Keratinocyte (primary cell): ENCODE data around the gene GDPD5. TPM values are rescaled to one million over a fixed set of nuclear protein-coding genes. Genes with fewer than 3 reads are reported as not detected.

Experiments
- DNase-seq: peaks from one replicate; pipeline ENCODE4 v3.0.0-alpha.2; 2011; ENCODE audit warnings: low read depth, missing footprints, low spot score
- FAIRE-seq: peaks from 2 replicates; lab custom pipeline; 2011; peaks lifted over from hg19 to GRCh38; lab: Jason Lieb, UNC
- H2AFZ ChIP-seq: 2 replicates; pipeline ENCODE4 v1.6.0; 2012; ENCODE audit warnings: low read length, control low read depth, inconsistent platforms; ENCODE audit not compliant: control insufficient read depth
- H3K27ac ChIP-seq: 2 replicates; pipeline ENCODE4 v1.5.1; 2011; ENCODE audit warnings: low read length; ENCODE audit not compliant: control insufficient read depth, insufficient read depth
- H3K27me3 ChIP-seq: 3 replicates; pipeline ENCODE4 v1.6.0; 2011; ENCODE audit warnings: low read length; ENCODE audit not compliant: control insufficient read depth, insufficient read depth; ENCODE audit errors: extremely low read depth
- H3K36me3 ChIP-seq, 2 experiments: 2 replicates in 1 of 2; 3 replicates in 1 of 2; pipeline ENCODE4 v1.5.1; 2011; ENCODE audit warnings: low read length in 2 of 2, mild to moderate bottlenecking in 1 of 2; ENCODE audit not compliant: control insufficient read depth in 2 of 2, insufficient read depth in 2 of 2; ENCODE audit errors: extremely low read depth in 1 of 2
- H3K4me1 ChIP-seq: 3 replicates; pipeline ENCODE4 v1.5.1; 2011; ENCODE audit warnings: low read length; ENCODE audit not compliant: control insufficient read depth, insufficient read depth; ENCODE audit errors: extremely low read depth
- H3K4me2 ChIP-seq: 3 replicates; pipeline ENCODE4 v1.6.0; 2011; ENCODE audit warnings: low read depth, low read length; ENCODE audit not compliant: control insufficient read depth, insufficient read depth; ENCODE audit errors: extremely low read depth
- H3K4me3 ChIP-seq, 3 experiments: fragments of 200-600 bp in 1 of 3; sonication (generic) in 1 of 3; 2 replicates in 2 of 3; 3 replicates in 1 of 3; pipeline ENCODE4 v1.5.1; 2011 to 2016; ENCODE audit warnings: low read length in 3 of 3, mild to moderate bottlenecking in 3 of 3, control low read depth in 2 of 3, inconsistent platforms in 1 of 3, low read depth in 1 of 3, mixed read lengths in 1 of 3, mixed run types in 1 of 3, moderate library complexity in 1 of 3; ENCODE audit not compliant: control insufficient read depth in 2 of 3, insufficient read depth in 2 of 3; ENCODE audit errors: extremely low read depth in 1 of 3
- H3K79me2 ChIP-seq: 2 replicates; pipeline ENCODE4 v1.6.0; 2012; ENCODE audit warnings: low read length; ENCODE audit not compliant: control insufficient read depth, insufficient read depth
- H3K9ac ChIP-seq: 3 replicates; pipeline ENCODE4 v1.6.0; 2011; ENCODE audit warnings: low read length; ENCODE audit not compliant: control insufficient read depth, insufficient read depth; ENCODE audit errors: extremely low read depth
- H3K9me1 ChIP-seq: 3 replicates; pipeline ENCODE4 v1.6.0; 2011; ENCODE audit warnings: low read length; ENCODE audit not compliant: control insufficient read depth, insufficient read depth; ENCODE audit errors: extremely low read depth
- H3K9me3 ChIP-seq: 2 replicates; pipeline ENCODE4 v1.5.1; 2012; ENCODE audit warnings: low read depth, low read length; ENCODE audit not compliant: control insufficient read depth
- H4K20me1 ChIP-seq: 3 replicates; pipeline ENCODE4 v1.6.0; 2011; ENCODE audit warnings: low read length; ENCODE audit not compliant: control insufficient read depth, insufficient read depth; ENCODE audit errors: extremely low read depth
- CTCF ChIP-seq, 3 experiments: IDR thresholded peaks in 1 of 3; conservative IDR thresholded peaks in 1 of 3; optimal IDR thresholded peaks in 1 of 3; 2 replicates in 2 of 3; 3 replicates in 1 of 3; pipeline versions ENCODE3 to v1.5.1; 2011; ENCODE audit warnings: low read length in 3 of 3, mild to moderate bottlenecking in 3 of 3, moderate library complexity in 2 of 3, control low read depth in 1 of 3, inconsistent platforms in 1 of 3; ENCODE audit not compliant: insufficient read depth in 2 of 3; ENCODE audit errors: extremely low read depth in 1 of 3
- EZH2 ChIP-seq: IDR thresholded peaks from one replicate; pipeline ENCODE4 v1.6.1; 2012; ENCODE audit warnings: inconsistent platforms, mild to moderate bottlenecking, low read length, moderate library complexity
- dilution Hi-C: fragments of 300-500 bp; cut with MboI; formaldehyde crosslinking; loops from one replicate; pipeline ENCODE4 v1.7.0; 2020; ENCODE audit warnings: low sequenced_read_pairs; ENCODE audit not compliant: extremely low pct_ligation_motif_present
- polyA plus RNA-seq, 5 experiments: library from polyadenylated mRNA; depleted of rRNA in 3 of 5; stranded (reverse) in 3 of 5; stranded (forward) in 1 of 5; unstranded in 1 of 5; fragments of >200 nt; gene quantifications; 1 replicate in 1 of 5; 2 replicates in 3 of 5; 3 replicates in 1 of 5; pipeline versions ENCODE4 v1.2.1 to v1.2.3, GENCODE V29; 2011 to 2012; ENCODE audit warnings: missing spikeins in 2 of 5, low read depth in 1 of 5, low replicate concordance in 1 of 5

GDPD5 gene
- polyA plus RNA-seq, 1 donor (not counting 4 experiments of a cell fraction or from before 2014, with no cell fraction given) = 2.1 TPM

DNA sequence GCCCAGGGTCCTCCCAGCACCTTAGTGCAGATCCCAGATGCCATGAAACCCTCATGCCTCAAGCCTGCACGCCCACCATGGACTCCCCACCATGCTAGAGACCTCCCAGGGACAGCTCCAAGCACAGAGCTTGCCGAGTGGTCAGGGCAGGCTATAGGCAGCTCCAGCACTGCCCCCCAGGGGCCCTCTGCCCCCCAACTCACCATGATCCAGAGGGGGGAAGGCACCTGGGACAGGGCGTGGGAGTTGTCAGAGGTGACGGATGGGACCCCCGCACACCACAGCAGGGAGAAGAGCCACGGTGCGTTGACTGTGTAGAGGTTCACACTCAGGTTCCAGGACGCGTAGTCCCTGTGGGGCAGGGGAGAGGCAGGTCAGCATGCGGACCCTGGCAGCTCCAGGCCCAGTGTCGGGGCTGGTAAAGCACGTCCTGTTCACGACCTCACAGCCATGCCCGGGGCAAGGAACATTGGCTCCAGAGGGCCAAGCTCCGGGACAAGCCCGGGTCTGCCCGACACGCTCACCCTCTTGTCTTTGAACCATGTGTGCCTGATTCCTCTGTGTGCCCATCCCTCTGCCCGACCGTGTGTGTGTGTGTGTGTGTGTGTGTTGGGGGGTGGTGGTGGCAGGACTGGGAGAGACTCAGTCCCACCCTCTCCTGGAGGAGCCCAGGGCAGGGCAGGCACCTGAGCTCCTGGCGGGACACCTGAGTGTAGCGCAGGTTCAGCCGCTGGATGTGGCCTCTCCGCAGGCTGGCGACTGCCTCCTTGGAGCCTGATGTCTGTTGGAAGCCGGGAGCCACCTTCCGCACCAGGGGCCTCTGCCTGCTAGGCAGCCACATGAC is 84.6 kb downstream of the GDPD5 start:
- Histone ChIP-seq H2AFZ (no peak overlapping the region), H3K4me1 (peaks cover 11% of the 10 kb centered on the region), H3K9me1 (no peaks in the 10 kb centered on the region), H3K4me2 (peak overlapping the region; percentile 49), H4K20me1 (no peaks in the 10 kb centered on the region), H3K36me3 (no peaks in the 10 kb centered on the region), H3K4me3 (no peak overlapping the region), H3K9me3 (no peaks in the 10 kb centered on the region), H3K79me2 (no peaks in the 10 kb centered on the region), H3K27ac (no peak overlapping the region), H3K27me3 (peaks cover 31% of the 10 kb centered on the region), H3K9ac (no peak overlapping the region)
- peak; percentile 23 for TF ChIP-seq EZH2
- TF ChIP-seq CTCF (optimal IDR thresholded peaks at IDR 0.05 in 1 of 3, IDR thresholded peaks at IDR 0.05 in 1 of 3, conservative IDR thresholded peaks at IDR 0.05 in 1 of 3; ENCODE audit: extremely low read depth in 1 of 3, insufficient read depth in 2 of 3, low read length in 3 of 3) = no peak
- DNase-seq = no peak
- dilution Hi-C loops = no loop called here
- FAIRE-seq = no peak

GRCh38 chr11:75439495-75440120 is 86.1 kb downstream of the GDPD5 start:
- dilution Hi-C loops = no loop called here
- Histone ChIP-seq H4K20me1 (peaks cover 2% of the 10 kb centered on the region), H3K9ac (no peak overlapping the region), H3K36me3 (no peaks in the 10 kb centered on the region), H3K27ac (no peak overlapping the region), H3K9me1 (no peaks in the 10 kb centered on the region), H3K79me2 (no peaks in the 10 kb centered on the region), H2AFZ (no peak overlapping the region), H3K27me3 (peaks cover 30% of the 10 kb centered on the region), H3K9me3 (no peaks in the 10 kb centered on the region), H3K4me2 (no peak overlapping the region), H3K4me3 (no peak overlapping the region), H3K4me1 (peaks cover 11% of the 10 kb centered on the region)
- no peak for FAIRE-seq
- TF ChIP-seq CTCF (optimal IDR thresholded peaks at IDR 0.05 in 1 of 3, IDR thresholded peaks at IDR 0.05 in 1 of 3, conservative IDR thresholded peaks at IDR 0.05 in 1 of 3; ENCODE audit: extremely low read depth in 1 of 3, insufficient read depth in 2 of 3, low read length in 3 of 3) (no peak), EZH2 (no peak)
- no peak for DNase-seq
